AG09319 (cell line): ENCODE measurements around the gene RAI1.

Experiments used
- DNase-seq: peaks from one replicate; pipeline ENCODE4 v3.0.0-alpha.2; 2010; ENCODE audit warnings: low read depth; ENCODE audit errors: extremely low read depth
- CTCF ChIP-seq: IDR thresholded peaks from 2 replicates; pipeline ENCODE4 v1.5.1; 2011; ENCODE audit warnings: low read depth, mild to moderate bottlenecking, inconsistent platforms, low read length, moderate library complexity

The RAI1 gene

GRCh38 chr17:17711641-17712162 lies 30.4 kb downstream of the RAI1 start:
- no peak for DNase-seq
- no peak for TF ChIP-seq CTCF

GRCh38 chr17:17712268-17712924 lies 31.1 kb downstream of the RAI1 start:
- DNase-seq: peak; percentile 59
- no peak for TF ChIP-seq CTCF

GRCh38 chr17:17713839-17714238 lies 32.6 kb downstream of the RAI1 start:
- TF ChIP-seq CTCF: no peak
- DNase-seq: no peak

GRCh38 chr17:17714261-17714866 lies 33.1 kb downstream of the RAI1 start:
- no peak for DNase-seq
- TF ChIP-seq CTCF: no peak

GRCh38 chr17:17714879-17715278 lies 33.6 kb downstream of the RAI1 start:
- TF ChIP-seq CTCF: no peak
- DNase-seq: no peak

- TF ChIP-seq CTCF: no peak
- DNase-seq: no peak
Measured at GRCh38 chr17:17716837-17717523, 35.7 kb downstream of the RAI1 start.

- no peak for DNase-seq
- no peak for TF ChIP-seq CTCF
Measured at GRCh38 chr17:17718251-17718650, 37.0 kb downstream of the RAI1 start.
